GM12892 (cell line): ENCODE results near the gene PBOV1.

Experiments
- POLR2A ChIP-seq: IDR thresholded peaks from 2 replicates; pipeline ENCODE4 v1.6.1; 2011; ENCODE audit warnings: low read depth, low read length, control low read depth
- POLR2AphosphoS5 ChIP-seq: IDR thresholded peaks from 2 replicates; pipeline ENCODE4 v1.6.1; 2011; ENCODE audit warnings: low read depth, low read length, control low read depth

DNA sequence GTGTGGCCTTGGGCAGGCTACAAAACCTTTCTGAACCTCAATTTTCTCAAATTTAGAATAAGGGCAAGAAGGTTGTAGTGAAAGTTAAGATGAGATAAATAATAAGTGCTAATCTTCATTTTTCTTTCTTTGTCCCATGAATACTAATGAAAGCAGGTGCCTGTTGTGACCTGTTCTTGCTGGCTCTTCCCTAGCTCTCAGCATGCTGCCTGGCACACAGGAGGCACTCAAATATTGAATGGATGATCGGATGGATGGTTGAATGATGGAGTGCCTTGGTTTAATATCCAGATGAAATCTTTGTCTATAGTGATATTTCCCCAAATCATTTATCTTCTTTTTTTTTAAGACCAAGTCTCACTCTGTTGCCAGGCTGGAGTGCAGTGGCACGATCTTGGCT, 15.0 kb downstream of the PBOV1 start:
- no peak for TF ChIP-seq POLR2A
- TF ChIP-seq POLR2AphosphoS5, result no peak
